Mesendoderm (in vitro differentiated cells): ENCODE results near the gene VPS4B.

Experiments used
- DNase-seq: peaks from one replicate; pipeline ENCODE4 v3.0.0; 2013
- H2AK5ac ChIP-seq: 2 replicates; pipeline ENCODE4 v1.6.1; 2013; ENCODE audit warnings: low read length, inconsistent platforms
- H2BK120ac ChIP-seq: 2 replicates; pipeline ENCODE4 v1.6.1; 2013; ENCODE audit warnings: low read depth, mild to moderate bottlenecking, low read length, moderate library complexity, mixed read lengths
- H2BK15ac ChIP-seq: replicated peaks from 2 replicates; pipeline ENCODE4 v1.6.1; 2013; ENCODE audit warnings: low read depth, mild to moderate bottlenecking, moderate library complexity
- H2BK5ac ChIP-seq: 2 replicates; pipeline ENCODE4 v1.6.1; 2013; ENCODE audit warnings: low read length, inconsistent platforms
- H3K18ac ChIP-seq: 2 replicates; pipeline ENCODE4 v1.6.1; 2013; ENCODE audit warnings: mild to moderate bottlenecking, low read length, mixed read lengths
- H3K23ac ChIP-seq: one replicate; pipeline ENCODE4 v1.6.1; 2013; ENCODE audit warnings: low read length
- H3K27ac ChIP-seq: 2 replicates; pipeline ENCODE4 v1.5.1; 2013; ENCODE audit warnings: low read depth, mild to moderate bottlenecking, inconsistent platforms, low read length, moderate library complexity
- H3K27me3 ChIP-seq: 2 replicates; pipeline ENCODE4 v1.6.1; 2013; ENCODE audit warnings: low read length, control low read depth, mild to moderate bottlenecking, inconsistent platforms; ENCODE audit not compliant: insufficient read depth, poor library complexity
- H3K36me3 ChIP-seq: 2 replicates; pipeline ENCODE4 v1.6.1; 2013; ENCODE audit warnings: low read length, inconsistent platforms; ENCODE audit not compliant: control insufficient read depth, insufficient read depth
- H3K4ac ChIP-seq: one replicate; pipeline ENCODE4 v1.6.1; 2013; ENCODE audit warnings: low read depth, mild to moderate bottlenecking, low read length, moderate library complexity
- H3K4me1 ChIP-seq: 2 replicates; pipeline ENCODE4 v1.6.1; 2013; ENCODE audit warnings: low read depth, low read length, inconsistent platforms; ENCODE audit not compliant: control insufficient read depth
- H3K4me2 ChIP-seq: 2 replicates; pipeline ENCODE4 v1.6.1; 2013; ENCODE audit warnings: low read length
- H3K4me3 ChIP-seq: 2 replicates; pipeline ENCODE4 v1.5.1; 2013; ENCODE audit warnings: mild to moderate bottlenecking, low read length
- H3K56ac ChIP-seq: one replicate; pipeline ENCODE4 v1.6.1; 2013; ENCODE audit warnings: low read length
- H3K79me1 ChIP-seq: 2 replicates; pipeline ENCODE4 v1.6.1; 2013; ENCODE audit warnings: low read length, inconsistent platforms
- H3K79me2 ChIP-seq: 2 replicates; pipeline ENCODE4 v1.6.1; 2013; ENCODE audit warnings: mild to moderate bottlenecking, low read length; ENCODE audit not compliant: control insufficient read depth, insufficient read depth
- H3K9ac ChIP-seq: 2 replicates; pipeline ENCODE4 v1.6.1; 2013; ENCODE audit warnings: low read length, inconsistent platforms
- H4K5ac ChIP-seq: one replicate; pipeline ENCODE4 v1.6.1; 2013; ENCODE audit warnings: low read length
- H4K8ac ChIP-seq: one replicate; pipeline ENCODE4 v1.6.1; 2013; ENCODE audit warnings: low read depth, mild to moderate bottlenecking, control low read depth, low read length, moderate library complexity
- WGBS: extraction: QIAGEN DNeasy Blood & Tissue Kit; methylation state at CpG from one replicate; pipeline ENCODE4 v1.1.7; 2013; ENCODE audit warnings: low lambda C conversion rate, missing lambda C conversion rate; ENCODE audit not compliant: insufficient coverage; ENCODE audit errors: extremely low coverage; 5-methylcytosine and 5-hydroxymethylcytosine counted together

Gene VPS4B

DNA sequence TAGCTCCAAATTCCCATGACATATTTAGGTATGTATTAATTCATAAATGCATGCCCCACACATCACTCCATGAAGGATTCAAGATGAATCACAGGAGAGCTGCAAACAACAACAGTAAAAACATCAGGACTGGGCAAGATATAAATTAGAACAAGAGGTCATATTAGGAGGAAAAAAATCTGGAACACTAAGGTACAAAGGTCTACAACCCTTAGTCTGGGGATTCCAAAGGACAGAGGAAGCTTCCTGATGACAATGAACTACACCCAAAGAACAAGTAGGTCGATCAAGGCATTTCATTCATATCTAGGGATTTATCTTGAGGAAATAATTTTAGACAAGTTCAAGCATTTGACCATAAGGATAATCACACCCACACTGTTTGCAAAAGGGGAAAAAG is 14.5 kb downstream of the VPS4B start:
- no peaks in the 10 kb centered on the region for H3K4me1 ChIP-seq
- H2AK5ac ChIP-seq = no peak overlapping the region
- H3K79me1 ChIP-seq = no peaks in the 10 kb centered on the region
- no peak overlapping the region for H3K56ac ChIP-seq
- peaks cover 3% of the 10 kb centered on the region for H3K36me3 ChIP-seq
- H3K4me3 ChIP-seq = no peak overlapping the region
- no peak overlapping the region for H4K8ac ChIP-seq
- no peak overlapping the region for H3K27ac ChIP-seq
- no peak overlapping the region for H4K5ac ChIP-seq
- H3K9ac ChIP-seq = no peak overlapping the region
- no peak for DNase-seq
- H2BK15ac ChIP-seq = no peak overlapping the region
- no CpG with 5 or more reads among the region's 1 CpG for WGBS
- no peak overlapping the region for H3K23ac ChIP-seq
- H3K4ac ChIP-seq = no peak overlapping the region
- H3K79me2 ChIP-seq = peaks cover 2% of the 10 kb centered on the region
- H3K4me2 ChIP-seq = no peak overlapping the region
- no peak overlapping the region for H2BK5ac ChIP-seq
- no peaks in the 10 kb centered on the region for H3K27me3 ChIP-seq
- H3K18ac ChIP-seq = no peak overlapping the region
- no peak overlapping the region for H2BK120ac ChIP-seq

GRCh38 chr18:63405986-63406385 is 16.3 kb downstream of the VPS4B start:
- H3K36me3 ChIP-seq = peaks cover 3% of the 10 kb centered on the region

GRCh38 chr18:63402246-63403162 is 19.8 kb downstream of the VPS4B start:
- WGBS = no CpG with 5 or more reads among the region's 8 CpGs
- H3K4me2 ChIP-seq = no peak overlapping the region
- H3K36me3 ChIP-seq = peaks cover 1% of the 10 kb centered on the region
- no peak overlapping the region for H3K27ac ChIP-seq
- no peak overlapping the region for H4K5ac ChIP-seq
- DNase-seq = no peak
- no peak overlapping the region for H3K9ac ChIP-seq
- H3K4me1 ChIP-seq = no peaks in the 10 kb centered on the region
- H3K27me3 ChIP-seq = no peaks in the 10 kb centered on the region
- no peak overlapping the region for H3K4me3 ChIP-seq
- H2BK120ac ChIP-seq = no peak overlapping the region
- H3K79me1 ChIP-seq = no peaks in the 10 kb centered on the region
- H4K8ac ChIP-seq = no peak overlapping the region
- no peak overlapping the region for H3K4ac ChIP-seq
- H2BK15ac ChIP-seq = no peak overlapping the region
- H2AK5ac ChIP-seq = no peak overlapping the region
- H3K56ac ChIP-seq = no peak overlapping the region
- peaks cover 2% of the 10 kb centered on the region for H3K79me2 ChIP-seq
- no peak overlapping the region for H2BK5ac ChIP-seq
- H3K23ac ChIP-seq = no peak overlapping the region
- no peak overlapping the region for H3K18ac ChIP-seq

More at GRCh38 chr18:63405986-63406385, 16.3 kb downstream of the VPS4B start:
- Histone ChIP-seq H4K5ac (no peak overlapping the region), H2AK5ac (no peak overlapping the region), H3K79me1 (no peaks in the 10 kb centered on the region), H2BK15ac (no peak overlapping the region), H2BK5ac (no peak overlapping the region), H3K27me3 (no peaks in the 10 kb centered on the region), H3K4me1 (no peaks in the 10 kb centered on the region), H3K23ac (no peak overlapping the region), H3K27ac (no peak overlapping the region), H3K4me3 (no peak overlapping the region), H3K4ac (no peak overlapping the region), H2BK120ac (no peak overlapping the region), H3K18ac (no peak overlapping the region), H3K4me2 (no peak overlapping the region), H3K9ac (no peak overlapping the region), H3K56ac (no peak overlapping the region), H3K79me2 (peaks cover 2% of the 10 kb centered on the region), H4K8ac (no peak overlapping the region)
- DNase-seq = no peak
- no CpG with 5 or more reads among the region's 3 CpGs for WGBS

GRCh38 chr18:63399300-63399699 is 23.0 kb downstream of the VPS4B start:
- Histone ChIP-seq H3K56ac (no peak overlapping the region), H3K36me3 (peaks cover 1% of the 10 kb centered on the region), H2AK5ac (no peak overlapping the region), H2BK120ac (no peak overlapping the region), H4K8ac (no peak overlapping the region), H3K4ac (no peak overlapping the region), H3K4me1 (no peaks in the 10 kb centered on the region), H3K18ac (no peak overlapping the region), H3K9ac (no peak overlapping the region), H3K79me2 (no peaks in the 10 kb centered on the region), H3K4me3 (no peak overlapping the region), H3K79me1 (no peaks in the 10 kb centered on the region), H3K23ac (no peak overlapping the region), H3K27ac (no peak overlapping the region), H3K4me2 (no peak overlapping the region), H2BK5ac (no peak overlapping the region), H2BK15ac (no peak overlapping the region), H4K5ac (no peak overlapping the region), H3K27me3 (no peaks in the 10 kb centered on the region)
- no peak for DNase-seq
- 100% methylated on average over 2 of the region's 3 CpGs for WGBS

- H3K4me1 ChIP-seq = no peaks in the 10 kb centered on the region
- H3K9ac ChIP-seq = no peak overlapping the region
- WGBS = no CpG with 5 or more reads among the region's 1 CpG
- no peak overlapping the region for H3K27ac ChIP-seq
- H3K4me3 ChIP-seq = no peak overlapping the region
- no peaks in the 10 kb centered on the region for H3K79me2 ChIP-seq
- no peak overlapping the region for H3K4me2 ChIP-seq
- H3K18ac ChIP-seq = no peak overlapping the region
- no peak overlapping the region for H3K23ac ChIP-seq
- no peak overlapping the region for H3K56ac ChIP-seq
- H2AK5ac ChIP-seq = no peak overlapping the region
- no peak for DNase-seq
- no peak overlapping the region for H4K8ac ChIP-seq
- H2BK5ac ChIP-seq = no peak overlapping the region
- no peaks in the 10 kb centered on the region for H3K36me3 ChIP-seq
- H2BK15ac ChIP-seq = no peak overlapping the region
- H3K79me1 ChIP-seq = no peaks in the 10 kb centered on the region
- no peak overlapping the region for H2BK120ac ChIP-seq
- H3K4ac ChIP-seq = no peak overlapping the region
- no peaks in the 10 kb centered on the region for H3K27me3 ChIP-seq
- H4K5ac ChIP-seq = no peak overlapping the region
Observed at GRCh38 chr18:63397349-63397748, 24.9 kb downstream of the VPS4B start.
